K562 (cell line): ENCODE results near the gene PIK3AP1. TPM values are rescaled to one million over a fixed set of nuclear protein-coding genes. Genes with fewer than 3 reads are reported as not detected.

ENCODE experiments used
- ATAC-seq: fragments of 200-7000 bp; cut with Tn5 transposase; 3 replicates; pipeline ENCODE4 v1.9.1; 2020; ENCODE audit warnings: moderate library complexity
- BruUV-seq: library from RNA; stranded (reverse); fragments of 400-500 nt; replicated peaks from 2 replicates; lab custom pipeline; 2021; lab: Mats Ljungman, UMichigan
- CTCF ChIA-PET: fragments of 300-600 bp; formaldehyde crosslinking; extraction: SDS; loops from one replicate; lab custom pipeline; 2021; ENCODE audit warnings: low intra/inter-chr PET ratio; lab: Yijun Ruan, JAX
- POLR2A ChIA-PET: fragments of 300-600, 350-650 bp; sonication (Branson Sonifier 250); formaldehyde crosslinking; extraction: SDS; loops from one replicate; lab custom pipeline; 2021; ENCODE audit warnings: antibody characterized with exemption, inconsistent platforms; lab: Yijun Ruan, JAX
- DNase-seq, 4 experiments: peaks; one replicate each; pipeline versions ENCODE4 v3.0.0 to v3.0.0-alpha.2; 2011 to 2018; ENCODE audit warnings: low spot score in 3 of 4, mixed read lengths in 3 of 4; ENCODE audit errors: extremely low read depth in 1 of 4
- FAIRE-seq: peaks from 2 replicates; lab custom pipeline; 2011; peaks lifted over from hg19 to GRCh38; lab: Jason Lieb, UNC
- H2AFZ ChIP-seq: 2 replicates; pipeline ENCODE4 v1.6.0; 2011; ENCODE audit warnings: low read depth, low read length, control low read depth, inconsistent platforms
- H3K27ac ChIP-seq: fragments of 200-600 bp; 3 replicates; pipeline ENCODE4 v1.8.0; 2011; ENCODE audit warnings: low read depth, mild to moderate bottlenecking, control low read depth, inconsistent platforms, low read length, moderate library complexity, mixed read lengths; ENCODE audit errors: extremely low read depth
- H3K27me3 ChIP-seq, 2 experiments: fragments of 300-600 bp in 1 of 2; 2 replicates in 1 of 2; 3 replicates in 1 of 2; pipeline versions ENCODE4 v1.6.0 to v1.8.0; 2011; ENCODE audit warnings: inconsistent platforms in 2 of 2, low read length in 2 of 2, mild to moderate bottlenecking in 1 of 2, mixed read lengths in 1 of 2, moderate library complexity in 1 of 2; ENCODE audit not compliant: control insufficient read depth in 2 of 2, insufficient read depth in 2 of 2
- H3K36me3 ChIP-seq: fragments of 300-600 bp; 3 replicates; pipeline ENCODE4 v1.8.0; 2011; ENCODE audit warnings: mild to moderate bottlenecking, low read length, inconsistent platforms; ENCODE audit not compliant: control insufficient read depth, insufficient read depth
- H3K4me1 ChIP-seq, 2 experiments: fragments of 200-600 bp in 1 of 2; replicated peaks in 1 of 2; 2 replicates in 1 of 2; 3 replicates in 1 of 2; pipeline versions ENCODE4 v1.5.1 to v1.8.0; 2011; ENCODE audit warnings: inconsistent platforms in 2 of 2, low read length in 2 of 2, mild to moderate bottlenecking in 1 of 2, mixed read lengths in 1 of 2, moderate library complexity in 1 of 2; ENCODE audit not compliant: control insufficient read depth in 2 of 2, insufficient read depth in 2 of 2
- H3K4me2 ChIP-seq: 2 replicates; pipeline ENCODE4 v1.6.1; 2011; ENCODE audit warnings: low read length, control low read depth, inconsistent platforms, mixed read lengths; ENCODE audit not compliant: insufficient read depth
- H3K4me3 ChIP-seq: fragments of 200-600 bp; sonication (generic), shearing (Covaris generic); 2 replicates; pipeline ENCODE4 v1.5.1; 2016; ENCODE audit warnings: control low read depth, inconsistent platforms
- H3K79me2 ChIP-seq: fragments of 200-600 bp; 3 replicates; pipeline ENCODE4 v1.8.0; 2011; ENCODE audit warnings: low read length, inconsistent platforms; ENCODE audit not compliant: control insufficient read depth, insufficient read depth
- H3K9ac ChIP-seq, 2 experiments: 2 replicates each; pipeline versions ENCODE4 v1.6.0 to v1.6.1; 2011; ENCODE audit warnings: low read depth in 2 of 2, low read length in 2 of 2, control low read depth in 1 of 2, inconsistent platforms in 1 of 2, mild to moderate bottlenecking in 1 of 2, mixed read lengths in 1 of 2; ENCODE audit not compliant: insufficient read depth in 1 of 2
- H3K9me1 ChIP-seq: one replicate; pipeline ENCODE4 v1.6.0; 2011; ENCODE audit warnings: inconsistent platforms, mild to moderate bottlenecking, low read length, moderate library complexity; ENCODE audit not compliant: control insufficient read depth, insufficient read depth
- H3K9me3 ChIP-seq: replicated peaks from 2 replicates; pipeline ENCODE4 v1.5.1; 2011; ENCODE audit warnings: low read depth, low read length, inconsistent platforms; ENCODE audit not compliant: control insufficient read depth, insufficient read depth
- H4K20me1 ChIP-seq: replicated peaks from 2 replicates; pipeline ENCODE4 v1.6.1; 2011; ENCODE audit warnings: low read length, inconsistent platforms, mixed read lengths; ENCODE audit not compliant: control insufficient read depth, insufficient read depth
- C11orf30 ChIP-seq: fragments of 450-650 bp; IDR thresholded peaks from 2 replicates; pipeline ENCODE4 v1.6.1; 2016; ENCODE audit warnings: low read depth, mild to moderate bottlenecking
- FOXK1 ChIP-seq: sonication (generic); formaldehyde crosslinking; IDR thresholded peaks from 2 replicates; pipeline ENCODE4 v1.8.0; 2022; ENCODE audit warnings: missing genetic modification reagents, mild to moderate bottlenecking, borderline replicate concordance
- MAFG ChIP-seq: fragments of 450-650 bp; conservative IDR thresholded peaks from 2 replicates; pipeline ENCODE4 v1.6.1; 2016; ENCODE audit warnings: missing genetic modification characterization, missing compliant biosample characterization
- TGIF2 ChIP-seq: sonication (generic); formaldehyde crosslinking; IDR thresholded peaks from 2 replicates; pipeline ENCODE4 v1.8.1; 2022; ENCODE audit warnings: mild to moderate bottlenecking, missing genetic modification reagents, moderate library complexity
- ZNF184 ChIP-seq: sonication (generic); formaldehyde crosslinking; IDR thresholded peaks from 2 replicates; pipeline ENCODE4 v1.5.0; 2020; ENCODE audit warnings: missing genetic modification reagents
- ZNF316 ChIP-seq: fragments of 450-650 bp; IDR thresholded peaks from 2 replicates; pipeline ENCODE4 v1.6.1; 2016
- WGBS: fragments of 100-300 bp; shearing (Covaris generic); methylation state at CpG from one replicate; pipeline ENCODE4 v1.1.6; 2016; ENCODE audit warnings: low coverage, mixed read lengths; ENCODE audit not compliant: insufficient coverage; ENCODE audit errors: missing lambda C conversion rate; 5-methylcytosine and 5-hydroxymethylcytosine counted together
- in situ Hi-C: fragments of 300-500 bp; cut with MboI; formaldehyde crosslinking; loops from 4 replicates; pipeline ENCODE4 v1.15.0; 2018; ENCODE audit warnings: inconsistent platforms, mixed read lengths
- intact Hi-C: fragments of 100-400 bp; cut with micrococcal nuclease; formaldehyde crosslinking; loops from 2 replicates; pipeline ENCODE4 v1.14.2; 2022
- polyA plus RNA-seq, 8 experiments: library from polyadenylated mRNA; depleted of rRNA in 4 of 8; stranded (reverse) in 5 of 8; unstranded in 3 of 8; fragments of >200 nt; fragmentation: Nextera tagmentation in 2 of 8; fragmentation: Illumina TruSeq in 1 of 8; extraction: Ambion mirVana in 2 of 8; extraction: Trizol in 1 of 8; gene quantifications; 2 replicates each; pipeline versions ENCODE4 v1.2.1 to v1.2.3, GENCODE V29; 2011 to 2014; ENCODE audit warnings: inconsistent platforms in 1 of 8, missing spikeins in 1 of 8
- total RNA-seq, 7 experiments: library from RNA; depleted of rRNA in 6 of 7; stranded (reverse); fragments of >200 nt in 6 of 7; fragmentation: Illumina TruSeq in 2 of 7; extraction: Trizol in 2 of 7; gene quantifications; 2 replicates each; pipeline versions ENCODE4 v1.2.1 to v1.2.3, GENCODE V29; 2011 to 2021; ENCODE audit warnings: low replicate concordance in 1 of 7

Gene PIK3AP1
- total and polyA plus RNA-seq, 9 of the 15 experiments (the other 6 are each of a cell fraction or from before 2014, with no cell fraction given): 0.20 to 2.4 (median 1.4) TPM

DNA sequence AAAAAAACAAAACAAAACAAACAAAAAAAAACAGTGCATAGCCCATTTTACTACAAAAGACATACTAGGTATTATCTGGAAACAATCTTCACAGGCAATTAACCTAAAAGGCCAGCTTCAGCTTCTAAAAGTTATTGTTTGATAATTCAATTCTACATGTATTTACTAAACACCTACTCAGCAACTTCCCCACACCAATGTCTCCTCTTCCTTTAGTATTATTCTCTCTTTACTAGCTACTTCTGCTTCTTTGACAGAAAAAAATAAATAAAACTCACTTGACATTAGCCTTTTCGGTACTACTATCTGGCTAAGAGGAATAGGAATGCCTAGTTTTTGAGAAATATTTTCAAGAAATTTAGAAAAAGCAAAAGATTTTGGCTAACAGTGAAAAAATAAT is 136.3 kb downstream of the PIK3AP1 start (continued):
- no peak for TF ChIP-seq FOXK1 (CRISPR knock-in tag)

DNA sequence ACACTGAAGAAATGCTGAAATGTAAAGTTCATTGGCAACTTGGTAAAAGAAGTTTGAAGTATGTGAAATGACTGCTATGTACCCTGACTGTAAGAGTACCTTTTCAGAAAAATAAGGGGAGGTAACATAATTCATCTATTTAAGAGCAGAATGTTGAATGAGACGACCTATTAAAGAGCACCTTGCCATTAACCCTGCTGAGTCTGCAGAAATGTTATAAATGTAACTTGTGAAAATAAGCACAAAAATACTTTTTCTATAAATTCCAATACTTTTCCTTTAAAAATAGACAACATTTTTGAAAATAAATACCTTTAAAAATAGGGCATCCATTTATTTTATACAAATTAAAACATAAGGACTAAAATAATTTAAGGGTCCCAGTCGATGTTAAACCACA is 141.2 kb downstream of the PIK3AP1 start:
- Histone ChIP-seq H3K9me3 (no peaks in the 10 kb centered on the region), H2AFZ (no peak overlapping the region), H3K27ac (no peak overlapping the region), H4K20me1 (0 out of 2 replicates have a peak, but pooled peaks cover 7% of the 10 kb centered on the region), H3K36me3 (peaks cover 33% of the 10 kb centered on the region), H3K4me3 (no peak overlapping the region), H3K4me2 (no peak overlapping the region), H3K4me1 (peaks cover 0 to 5% of the 10 kb centered on the region in 2 experiments; a peak in 3 of 5 replicates), H3K9ac (no peak overlapping the region), H3K27me3 (no peaks in the 10 kb centered on the region), H3K79me2 (peaks cover 99% of the 10 kb centered on the region), H3K9me1 (peaks cover 4% of the 10 kb centered on the region)
- ATAC-seq (no peak), FAIRE-seq (no peak), DNase-seq (no peak)
- WGBS: 83% methylated on average over 2 of the region's 2 CpGs
- BruUV-seq: no TSS peak
- in situ Hi-C loops: no loop called here
- POLR2A ChIA-PET: no interaction called here
- intact Hi-C loops: no loop called here
- TF ChIP-seq ZNF316: peak; percentile 51; the same call in 1 of the 2 replicates
- peak; percentile 23; the same call in 1 of the 2 replicates for TF ChIP-seq C11orf30
- TF ChIP-seq TGIF2 (CRISPR knock-in tag): no peak
- TF ChIP-seq MAFG: 0 out of 2 replicates have a peak, but pooled peaks have one; percentile 22
- no peak for TF ChIP-seq ZNF184 (CRISPR knock-in tag)
- CTCF ChIA-PET: no interaction called here
